ENCODE data around the gene CATSPERZ.

CATSPERZ gene, protein sequence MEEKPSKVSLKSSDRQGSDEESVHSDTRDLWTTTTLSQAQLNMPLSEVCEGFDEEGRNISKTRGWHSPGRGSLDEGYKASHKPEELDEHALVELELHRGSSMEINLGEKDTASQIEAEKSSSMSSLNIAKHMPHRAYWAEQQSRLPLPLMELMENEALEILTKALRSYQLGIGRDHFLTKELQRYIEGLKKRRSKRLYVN

DNA sequence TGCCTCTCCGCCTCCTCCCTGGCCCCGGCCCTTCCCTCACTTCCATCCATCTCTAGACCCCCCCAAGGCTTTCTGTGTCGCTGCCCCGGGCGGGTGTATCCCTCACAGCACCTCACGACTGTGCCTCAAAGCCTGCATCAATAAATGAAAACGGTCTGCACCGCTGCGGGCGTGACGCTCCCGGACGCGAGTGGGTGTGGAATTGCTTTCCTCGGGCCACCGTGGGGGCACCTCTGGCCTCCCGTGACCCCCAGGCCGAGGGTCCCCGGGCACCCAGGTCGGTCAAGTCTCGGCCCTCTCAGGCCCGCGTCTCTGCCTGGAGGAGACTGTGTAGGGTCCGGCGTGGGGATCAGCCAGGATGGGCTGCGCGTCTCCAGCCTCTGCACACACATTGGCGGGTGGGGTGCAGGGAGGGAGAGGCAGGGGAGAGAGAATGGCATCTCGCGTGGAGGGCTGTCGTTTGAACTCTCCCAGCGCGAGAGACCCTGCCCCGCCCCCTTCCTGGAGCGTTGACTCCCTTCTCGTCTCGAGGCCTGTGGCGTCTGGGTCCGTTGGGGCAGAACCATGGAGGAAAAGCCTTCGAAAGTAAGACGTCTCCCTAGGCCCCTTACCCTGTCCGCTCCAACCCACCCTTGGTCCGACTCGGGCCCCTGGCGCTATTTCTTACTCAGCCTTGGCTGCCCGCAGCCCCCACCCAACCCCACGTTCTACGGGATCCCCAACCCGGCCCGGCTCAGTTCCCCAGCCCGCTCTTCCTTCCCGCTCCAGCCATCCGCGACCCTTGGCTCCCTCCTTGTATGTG is at the start of gene CATSPERZ:
Gene CATSPERZ (plus strand): TSS at position 512 of the 802 bp plus-strand sequence. CDS start 53 bp downstream, at position 565.
- peak within 1 kb of the TSS; percentile 4 for H3K4me3 ChIP-seq (ENCODE audit: low read depth, low read length)

DNA sequence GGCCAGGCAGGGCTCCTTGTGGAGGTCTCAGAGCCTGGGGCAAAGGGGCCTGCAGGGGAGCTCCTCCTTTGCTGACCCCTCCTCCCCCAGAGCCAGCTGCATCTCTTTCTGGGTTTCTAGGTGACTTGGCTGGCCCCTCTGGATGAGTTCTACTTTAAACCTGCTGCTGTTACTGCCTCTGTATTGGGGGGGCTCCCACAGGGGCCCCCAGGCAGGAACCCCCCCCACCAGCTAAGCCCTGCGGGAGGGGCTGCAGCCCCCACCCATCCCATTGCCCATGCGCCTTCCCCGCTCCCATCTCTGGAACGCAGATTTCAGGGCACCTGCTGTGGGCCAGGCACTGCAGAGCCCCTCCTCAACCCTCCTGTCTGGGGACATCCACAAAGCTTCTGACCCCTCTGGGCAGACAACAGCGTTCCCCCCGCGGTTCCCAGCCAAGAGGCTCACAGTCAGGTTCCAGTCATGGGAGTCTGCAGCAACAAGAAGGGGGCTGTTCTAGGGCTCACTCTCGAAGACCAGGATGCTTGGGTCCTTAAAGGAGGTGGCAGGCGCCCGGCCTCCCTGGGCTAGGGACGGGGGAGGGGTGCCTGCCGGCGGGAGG is 49.6 kb upstream of the CATSPERZ start:
- H3K4me3 ChIP-seq (ENCODE audit: low read depth, low read length) = peak overlapping the region; percentile 46

DNA sequence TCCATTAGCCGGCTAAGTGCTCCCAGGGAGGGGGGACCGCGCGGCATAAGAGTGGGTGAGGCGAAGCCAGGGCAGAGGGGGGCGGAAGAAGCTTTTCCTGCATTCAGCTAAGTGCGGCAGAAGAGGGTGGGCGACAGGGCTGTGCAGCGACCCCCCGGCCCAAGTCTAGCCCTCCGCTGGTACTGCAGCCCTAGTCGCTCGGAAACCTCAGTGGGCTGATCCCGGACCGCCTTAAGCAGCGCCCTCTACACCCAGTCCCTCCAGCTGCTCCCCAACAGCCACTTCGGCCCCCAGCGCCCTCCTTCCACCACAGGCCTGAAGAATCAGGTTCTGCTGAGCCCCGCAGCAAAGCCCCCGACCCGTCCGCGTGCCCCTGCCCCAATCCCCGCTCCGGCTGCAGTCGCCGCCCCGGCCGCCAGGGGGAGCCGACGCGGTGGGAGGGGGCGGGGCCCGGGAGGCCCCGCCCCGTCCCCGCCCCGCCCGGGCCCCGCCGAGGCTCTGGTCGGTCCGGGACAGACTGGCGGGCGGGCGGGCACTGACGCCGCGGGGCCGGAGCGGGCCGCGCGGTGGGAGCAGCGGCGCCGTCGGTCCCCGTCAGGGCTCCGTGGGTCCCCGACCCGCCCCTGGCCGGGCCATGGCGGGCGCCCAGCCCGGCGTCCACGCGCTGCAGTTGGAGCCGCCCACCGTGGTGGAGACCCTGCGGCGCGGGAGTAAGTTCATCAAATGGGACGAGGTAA is 49.0 kb upstream of the CATSPERZ start, which contains the start of gene PLCB3:
Gene PLCB3 (plus strand): TSS at position 515 of the 737 bp plus-strand sequence. CDS start 120 bp downstream, at position 635.
- peak within 1 kb of the TSS; percentile 85 for H3K4me3 ChIP-seq (ENCODE audit: low read depth, low read length)

DNA sequence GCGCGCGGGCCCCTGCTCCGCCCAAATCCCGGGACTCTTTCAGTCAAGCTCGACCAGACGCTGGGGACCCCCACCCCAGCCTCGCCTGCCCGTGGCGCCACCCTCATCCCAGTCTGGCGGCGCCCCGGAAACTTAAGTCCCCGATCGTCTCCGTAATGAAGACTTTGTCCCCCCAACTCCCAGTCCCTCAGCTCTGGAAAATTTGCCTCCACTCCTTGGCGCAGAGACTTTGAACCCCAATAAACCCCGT is 48.5 kb upstream of the CATSPERZ start:
- peak overlapping the region; percentile 85 for H3K4me3 ChIP-seq (ENCODE audit: low read depth, low read length)

DNA sequence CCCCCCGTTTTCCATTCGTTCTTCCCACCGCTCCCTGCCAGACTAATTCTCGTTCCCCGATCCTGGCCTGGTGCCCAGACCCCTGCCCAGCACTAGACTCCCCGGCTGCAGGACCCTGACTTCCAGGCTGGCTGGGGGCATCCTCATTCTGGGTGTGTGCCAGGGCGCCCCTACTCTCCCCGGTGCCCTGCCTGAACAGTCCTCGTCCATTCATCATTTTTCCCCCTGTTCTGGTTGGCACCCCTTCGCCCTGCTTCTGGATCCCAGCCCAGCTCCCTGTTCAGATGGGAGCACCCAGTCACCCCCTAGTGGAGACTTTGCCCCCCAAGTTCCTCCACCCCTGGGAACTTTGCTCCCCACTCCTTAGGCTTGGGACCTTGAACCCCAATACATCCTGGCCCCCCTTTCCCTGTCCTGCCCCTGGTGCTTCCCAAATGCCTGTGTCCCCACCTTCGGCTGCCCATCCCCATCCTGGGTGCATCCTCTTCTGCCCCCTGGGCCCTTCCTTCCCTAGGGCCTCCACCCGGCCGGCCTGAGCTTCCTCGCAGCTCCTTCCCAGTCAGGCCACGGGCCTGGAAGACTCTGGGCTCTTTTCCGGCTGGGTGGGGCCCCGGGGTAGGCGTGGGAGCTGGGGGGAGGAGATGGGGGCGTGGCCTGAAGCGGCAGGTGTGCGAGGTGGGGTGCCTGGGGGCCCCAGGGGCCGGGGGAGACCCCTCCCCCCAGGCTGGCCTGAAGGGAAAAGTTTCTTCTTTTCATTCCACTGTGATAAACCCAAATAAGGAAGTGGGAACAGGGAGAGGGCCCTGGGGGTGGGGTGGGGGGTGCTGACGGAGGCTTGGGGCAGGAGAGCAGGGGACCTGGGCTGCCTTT is 47.9 kb upstream of the CATSPERZ start:
- peak overlapping the region; percentile 85 for H3K4me3 ChIP-seq (ENCODE audit: low read depth, low read length)

DNA sequence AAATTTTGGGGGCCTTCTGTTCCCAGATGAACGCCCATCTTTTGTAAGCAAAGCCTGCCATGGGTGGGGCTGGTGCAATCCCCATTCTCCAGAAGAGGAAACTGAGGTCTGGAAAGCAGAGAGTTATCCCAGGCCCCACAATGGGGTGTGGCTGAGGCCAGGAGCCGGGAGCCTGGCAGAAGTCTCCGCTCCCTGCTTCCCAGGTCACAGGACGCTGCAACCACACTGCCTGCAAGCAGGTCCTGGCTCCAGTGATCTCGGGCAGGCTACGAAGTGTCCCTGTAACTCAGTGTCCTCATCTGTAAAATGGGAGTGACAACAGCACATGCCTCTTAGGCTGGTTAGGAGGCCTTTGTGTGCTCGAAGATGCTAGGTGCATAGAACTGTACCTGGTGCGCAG is 47.1 kb upstream of the CATSPERZ start:
- H3K4me3 ChIP-seq (ENCODE audit: low read depth, low read length) = no peak overlapping the region

DNA sequence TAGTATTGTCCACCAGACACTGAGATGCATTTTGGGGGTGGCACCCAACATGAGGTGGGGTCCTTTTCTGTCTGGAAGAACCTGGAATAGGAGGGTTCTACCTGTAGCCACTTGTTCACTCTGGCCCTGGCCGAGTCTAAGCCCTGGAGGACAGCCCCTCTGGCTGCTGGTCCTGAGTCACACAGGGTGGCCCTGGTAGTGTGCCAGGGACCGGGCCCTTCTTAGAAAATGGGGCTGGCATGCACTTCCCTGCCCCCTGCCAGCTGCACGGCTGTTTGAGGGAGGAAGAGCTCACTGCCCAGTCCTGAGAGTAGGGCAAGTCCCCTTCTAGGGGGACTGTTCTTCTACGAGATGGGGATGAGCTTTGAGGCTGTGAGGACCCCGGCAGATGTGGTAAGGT is 46.7 kb upstream of the CATSPERZ start:
- H3K4me3 ChIP-seq (ENCODE audit: low read depth, low read length) = no peak overlapping the region

DNA sequence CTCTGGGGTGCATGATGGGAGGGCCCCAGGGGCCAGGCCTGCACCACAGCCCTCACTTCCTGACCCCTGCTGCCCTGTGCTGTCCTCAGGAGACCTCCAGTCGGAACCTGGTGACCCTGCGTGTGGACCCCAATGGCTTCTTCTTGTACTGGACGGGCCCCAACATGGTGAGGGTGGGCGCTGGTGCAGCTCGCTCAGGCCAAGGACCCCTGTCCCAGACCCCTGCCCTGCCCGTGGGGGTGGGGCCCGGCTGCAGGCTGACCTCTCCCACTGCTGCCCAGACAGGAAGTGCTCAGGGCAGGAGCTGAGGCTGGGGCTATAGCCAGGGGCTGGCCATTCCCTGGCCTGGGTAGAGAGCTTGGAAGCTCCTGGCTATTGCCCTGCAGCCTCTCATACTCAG is 45.8 kb upstream of the CATSPERZ start:
- no peak overlapping the region for H3K4me3 ChIP-seq (ENCODE audit: low read depth, low read length)

DNA sequence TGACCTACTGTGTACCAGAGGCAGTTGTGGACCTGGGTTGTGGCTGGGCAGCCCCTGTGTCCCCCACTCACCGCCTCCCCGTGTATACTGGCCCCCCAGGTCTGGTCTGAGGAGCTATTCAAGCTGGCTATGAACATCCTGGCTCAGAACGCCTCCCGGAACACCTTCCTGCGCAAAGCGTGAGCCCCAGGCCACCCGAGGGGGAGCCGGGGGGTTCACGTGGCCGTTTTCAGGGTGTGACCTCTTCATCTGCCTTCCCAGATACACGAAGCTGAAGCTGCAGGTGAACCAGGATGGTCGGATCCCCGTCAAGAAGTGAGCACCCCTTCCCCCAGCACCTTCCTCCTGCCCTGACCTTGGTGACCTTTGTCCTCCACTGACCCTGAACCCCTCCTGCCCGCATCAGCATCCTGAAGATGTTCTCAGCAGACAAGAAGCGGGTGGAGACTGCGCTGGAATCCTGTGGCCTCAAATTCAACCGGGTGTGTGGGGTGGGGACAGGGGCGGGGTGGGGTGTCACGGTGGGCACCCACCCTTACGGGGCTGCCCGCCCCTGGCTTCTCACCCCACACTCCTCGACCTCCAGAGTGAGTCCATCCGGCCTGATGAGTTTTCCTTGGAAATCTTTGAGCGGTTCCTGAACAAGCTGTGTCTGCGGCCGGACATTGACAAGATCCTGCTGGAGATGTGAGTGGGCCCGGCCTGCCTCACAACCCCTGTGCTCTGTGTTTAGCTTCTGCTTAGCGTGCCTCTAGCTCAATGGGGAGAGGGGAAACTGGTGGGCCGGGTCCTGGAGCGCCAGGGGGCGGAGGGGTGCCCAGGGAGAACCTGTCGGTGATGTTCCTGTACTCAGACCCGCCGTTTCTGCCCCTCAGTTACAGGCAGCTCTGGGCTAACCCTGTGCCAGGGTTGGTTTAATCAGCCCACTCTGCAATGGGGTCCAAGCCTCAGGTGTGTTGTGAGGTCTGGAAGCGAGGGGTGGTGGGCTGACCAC is 44.7 kb upstream of the CATSPERZ start:
- no peak overlapping the region for H3K4me3 ChIP-seq (ENCODE audit: low read depth, low read length)

DNA sequence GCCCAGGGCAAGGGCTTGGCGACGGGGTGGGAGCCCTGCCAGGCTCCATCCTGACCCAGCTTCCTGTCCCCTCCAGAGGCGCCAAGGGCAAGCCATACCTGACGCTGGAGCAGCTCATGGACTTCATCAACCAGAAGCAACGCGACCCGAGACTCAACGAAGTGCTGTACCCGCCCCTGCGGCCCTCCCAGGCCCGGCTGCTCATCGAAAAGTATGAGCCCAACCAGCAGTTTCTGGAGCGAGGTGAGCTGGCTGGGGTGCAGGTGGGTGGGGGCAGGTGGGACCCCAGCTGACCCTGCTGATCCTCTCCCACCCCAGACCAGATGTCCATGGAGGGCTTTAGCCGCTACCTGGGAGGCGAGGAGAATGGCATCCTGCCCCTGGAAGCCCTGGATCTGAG is 43.9 kb upstream of the CATSPERZ start:
- H3K4me3 ChIP-seq (ENCODE audit: low read depth, low read length) = no peak overlapping the region

DNA sequence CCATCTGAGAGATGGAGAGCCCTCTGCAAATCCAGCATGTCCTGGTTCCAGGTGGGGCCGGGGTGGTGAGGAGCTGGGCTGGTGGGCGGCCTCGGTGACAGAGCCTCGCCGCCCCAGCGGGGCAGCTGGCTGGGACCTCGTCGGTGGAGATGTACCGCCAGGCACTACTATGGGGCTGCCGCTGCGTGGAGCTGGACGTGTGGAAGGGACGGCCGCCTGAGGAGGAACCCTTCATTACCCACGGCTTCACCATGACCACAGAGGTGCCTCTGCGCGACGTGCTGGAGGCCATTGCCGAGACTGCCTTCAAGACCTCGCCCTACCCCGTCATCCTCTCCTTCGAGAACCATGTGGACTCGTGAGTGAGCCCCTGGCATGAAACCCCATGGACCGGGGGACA is 41.8 kb upstream of the CATSPERZ start:
- H3K4me3 ChIP-seq (ENCODE audit: low read depth, low read length) = no peak overlapping the region

DNA sequence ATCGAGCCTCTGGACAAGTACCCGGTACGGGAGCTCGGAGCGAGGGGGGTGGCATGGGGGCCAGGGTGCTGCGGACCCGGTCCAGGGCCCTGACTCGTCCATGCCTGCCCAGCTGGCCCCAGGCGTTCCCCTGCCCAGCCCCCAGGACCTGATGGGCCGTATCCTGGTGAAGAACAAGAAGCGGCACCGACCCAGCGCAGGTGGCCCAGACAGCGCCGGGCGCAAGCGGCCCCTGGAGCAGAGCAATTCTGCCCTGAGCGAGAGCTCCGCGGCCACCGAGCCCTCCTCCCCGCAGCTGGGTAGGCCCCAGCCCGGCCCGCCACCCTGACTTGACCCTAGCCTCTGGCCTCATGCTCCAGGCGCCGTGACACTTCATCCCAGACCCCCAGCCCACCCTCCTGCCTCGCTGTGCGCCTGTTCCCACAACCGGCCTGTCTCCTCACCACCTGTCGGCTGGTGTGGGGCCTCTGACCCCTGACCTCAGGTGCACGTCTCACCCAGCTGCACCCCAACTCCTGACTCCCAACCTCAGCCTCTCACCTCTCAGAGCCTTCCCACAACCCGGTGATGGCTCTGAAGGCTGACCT is 41.1 kb upstream of the CATSPERZ start:
- no peak overlapping the region for H3K4me3 ChIP-seq (ENCODE audit: low read depth, low read length)

DNA sequence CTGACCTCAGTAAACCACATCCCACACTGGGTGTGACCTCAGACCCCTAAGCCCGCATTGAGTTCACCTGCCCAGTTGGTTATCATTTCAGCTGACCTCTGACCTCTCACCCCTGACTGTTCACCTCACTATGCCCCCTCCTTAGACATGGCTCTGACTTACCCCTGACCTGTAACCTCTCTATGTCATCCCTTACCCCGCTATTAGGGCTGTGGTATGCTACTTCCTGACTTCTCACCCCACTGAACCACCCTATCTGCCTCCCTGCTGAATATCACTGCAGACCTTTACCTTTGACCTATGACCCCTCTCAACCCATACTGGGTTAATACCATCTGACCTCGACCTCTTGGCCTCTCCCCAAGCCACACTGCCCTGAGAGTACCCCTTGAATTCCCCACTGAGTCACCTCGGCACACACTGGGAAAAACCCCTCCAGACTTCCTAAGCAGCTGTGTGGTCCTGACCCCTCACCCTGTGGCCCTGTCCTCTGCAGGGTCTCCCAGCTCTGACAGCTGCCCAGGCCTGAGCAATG is 40.6 kb upstream of the CATSPERZ start:
- H3K4me3 ChIP-seq (ENCODE audit: low read depth, low read length) = no peak overlapping the region

DNA sequence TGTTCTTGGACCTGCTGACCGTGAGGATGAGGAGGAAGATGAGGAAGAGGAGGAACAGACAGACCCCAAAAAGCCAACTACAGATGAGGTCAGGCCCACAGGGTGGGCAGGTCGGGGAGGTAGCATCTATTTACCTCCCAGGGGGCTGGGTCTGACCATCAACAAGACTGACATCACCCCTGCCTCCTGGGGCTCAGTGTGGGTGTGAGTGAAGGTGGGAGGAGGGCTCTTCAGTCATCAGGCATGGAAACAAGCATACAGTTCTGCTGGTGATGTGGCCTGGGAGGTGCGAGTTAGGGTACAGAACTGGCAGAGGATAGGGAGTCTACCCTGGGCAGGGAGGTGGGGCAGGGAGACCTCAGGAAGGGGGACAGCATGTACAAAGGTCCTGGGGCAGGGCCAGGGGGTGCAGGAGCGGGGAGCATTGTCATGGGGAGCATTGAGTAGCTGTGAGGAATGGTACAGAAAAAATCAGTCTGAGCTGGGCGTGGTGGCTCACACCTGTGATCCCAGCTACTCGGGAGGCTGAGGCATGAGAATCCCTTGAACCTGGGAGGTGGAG is 39.9 kb upstream of the CATSPERZ start:
- no peak overlapping the region for H3K4me3 ChIP-seq (ENCODE audit: low read depth, low read length)

DNA sequence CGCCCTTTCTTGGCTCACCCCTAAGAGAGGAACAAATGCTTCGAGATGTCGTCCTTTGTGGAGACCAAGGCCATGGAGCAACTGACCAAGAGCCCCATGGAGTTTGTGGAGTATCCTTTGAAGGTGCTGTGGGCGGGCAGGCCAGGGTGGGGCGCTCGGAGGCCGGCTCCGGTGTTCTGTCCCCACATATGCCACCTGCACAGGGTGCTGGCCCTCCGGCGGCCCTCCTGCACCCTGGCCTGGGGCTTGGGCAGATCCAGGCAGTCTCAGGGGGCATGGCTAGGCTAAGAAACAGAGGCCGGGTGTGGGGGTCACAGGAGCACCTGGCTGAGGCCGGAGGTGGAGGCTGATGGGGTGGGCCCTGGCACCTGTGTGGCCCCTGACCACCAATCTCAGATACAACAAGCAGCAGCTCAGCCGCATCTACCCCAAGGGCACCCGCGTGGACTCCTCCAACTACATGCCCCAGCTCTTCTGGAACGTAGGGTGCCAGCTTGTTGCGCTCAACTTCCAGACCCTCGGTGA is 38.5 kb upstream of the CATSPERZ start:
- H3K4me3 ChIP-seq (ENCODE audit: low read depth, low read length) = no peak overlapping the region

DNA sequence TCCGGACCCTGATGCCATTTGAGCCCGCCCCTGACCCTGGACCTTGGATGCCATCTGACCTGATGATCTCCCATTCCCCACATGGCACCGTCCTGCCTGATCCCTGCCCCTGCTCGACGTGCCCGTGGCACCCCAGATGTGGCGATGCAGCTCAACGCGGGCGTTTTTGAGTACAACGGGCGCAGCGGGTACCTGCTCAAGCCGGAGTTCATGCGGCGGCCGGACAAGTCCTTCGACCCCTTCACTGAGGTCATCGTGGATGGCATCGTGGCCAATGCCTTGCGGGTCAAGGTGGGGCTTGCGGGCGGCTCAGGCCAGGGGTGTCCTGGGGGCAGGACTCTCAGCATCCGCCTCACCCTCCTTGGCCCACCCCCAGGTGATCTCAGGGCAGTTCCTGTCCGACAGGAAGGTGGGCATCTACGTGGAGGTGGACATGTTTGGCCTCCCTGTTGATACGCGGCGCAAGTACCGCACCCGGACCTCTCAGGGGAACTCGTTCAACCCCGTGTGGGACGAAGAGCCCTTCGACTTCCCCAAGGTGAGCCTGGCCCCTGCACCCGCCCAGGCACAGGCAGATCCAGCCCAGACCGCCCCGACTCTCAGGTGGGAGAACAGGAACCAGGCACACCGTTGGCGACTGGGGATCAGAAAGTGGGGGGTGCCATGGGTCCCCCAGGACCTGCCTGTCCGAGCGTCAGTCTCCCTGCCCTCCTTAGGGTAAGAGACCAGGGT is 37.7 kb upstream of the CATSPERZ start:
- no peak overlapping the region for H3K4me3 ChIP-seq (ENCODE audit: low read depth, low read length)

All from iPS-11a (cell line).